Measurements from ENCODE around the gene STX16.

DNA sequence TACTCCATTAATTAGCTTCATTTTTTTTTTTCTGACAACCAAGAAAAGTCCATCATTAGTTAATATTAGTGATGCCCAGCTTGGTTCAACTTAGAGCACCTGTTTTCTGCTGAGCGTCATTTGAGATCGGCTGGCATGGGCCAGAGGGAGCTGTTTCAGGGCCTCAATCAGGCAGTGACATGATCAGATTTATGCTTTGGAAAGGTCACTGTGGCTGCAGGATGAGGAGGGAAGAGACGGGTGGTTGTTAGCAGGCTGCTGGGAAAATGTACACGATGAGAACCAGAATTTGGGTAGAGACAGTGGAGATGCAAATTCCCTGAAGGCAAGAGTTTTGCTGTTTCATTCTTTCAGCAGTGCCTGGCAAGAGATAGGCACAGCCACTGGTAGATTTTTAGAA is 4.4 kb upstream of the STX16 start:
- TF ChIP-seq POLR2A (IDR thresholded peaks at IDR 0.05; ENCODE audit: low read depth, low read length) (no peak), POLR2AphosphoS5 (IDR thresholded peaks at IDR 0.05; ENCODE audit: low read depth, low read length) (no peak)

Data from GM12892 (cell line).